Measurements from ENCODE around the gene TMEM272. TPM values are rescaled to one million over a fixed set of nuclear protein-coding genes. Genes with fewer than 3 reads are reported as not detected.

Gene TMEM272
- total RNA-seq = 0.38 TPM
- long read RNA-seq, partial matches to known transcripts = 2 of 2 reads
- long read RNA-seq, other reads (novel, unspliced or antisense) = 0 of 2 reads

- intact Hi-C loops (cut with DNase I) = no loop called here
- ATAC-seq (ENCODE audit: poor library complexity) (peak; percentile 87), DNase-seq (peak; percentile 73)
Measured at GRCh38 chr13:51844862-51845573, at the start of gene TMEM272. Gene TMEM272, minus strand, starts transcription at chr13:51845177. Its CDS starts 6,647 bp downstream, at chr13:51838530.

- intact Hi-C loops (cut with DNase I) = no loop called here
- ATAC-seq (ENCODE audit: poor library complexity) (no peak), DNase-seq (no peak)
Measured at GRCh38 chr13:51894239-51894638, 49.3 kb upstream of the TMEM272 start.

GRCh38 chr13:51892657-51893056, 47.7 kb upstream of the TMEM272 start:
- no peak for DNase-seq
- intact Hi-C loops (cut with DNase I) = no loop called here
- no peak for ATAC-seq (ENCODE audit: poor library complexity)

- intact Hi-C loops (cut with DNase I) = no loop called here
- ATAC-seq (ENCODE audit: poor library complexity) (no peak), DNase-seq (no peak)
Measured at GRCh38 chr13:51887468-51887867, 42.5 kb upstream of the TMEM272 start.

GRCh38 chr13:51885651-51886050, 40.7 kb upstream of the TMEM272 start:
- intact Hi-C loops (cut with DNase I) = no loop called here
- DNase-seq = no peak
- ATAC-seq (ENCODE audit: poor library complexity) = no peak

GRCh38 chr13:51883226-51883600, 38.2 kb upstream of the TMEM272 start:
- ATAC-seq (ENCODE audit: poor library complexity) (no peak), DNase-seq (no peak)
- intact Hi-C loops (cut with DNase I) = no loop called here

GRCh38 chr13:51882570-51883225, 37.7 kb upstream of the TMEM272 start:
- ATAC-seq (ENCODE audit: poor library complexity) = no peak
- no peak for DNase-seq
- intact Hi-C loops (cut with DNase I) = no loop called here

GRCh38 chr13:51881296-51881695, 36.3 kb upstream of the TMEM272 start:
- no peak for DNase-seq
- ATAC-seq (ENCODE audit: poor library complexity) = no peak
- intact Hi-C loops (cut with DNase I) = no loop called here

- intact Hi-C loops (cut with DNase I) = no loop called here
- ATAC-seq (ENCODE audit: poor library complexity) (no peak), DNase-seq (no peak)
Measured at GRCh38 chr13:51879133-51879532, 34.2 kb upstream of the TMEM272 start.

GRCh38 chr13:51874651-51875050, 29.7 kb upstream of the TMEM272 start:
- intact Hi-C loops (cut with DNase I) = no loop called here
- no peak for DNase-seq
- no peak for ATAC-seq (ENCODE audit: poor library complexity)

- ATAC-seq (ENCODE audit: poor library complexity) = no peak
- no peak for DNase-seq
- intact Hi-C loops (cut with DNase I) = no loop called here
Measured at GRCh38 chr13:51873837-51874236, 28.9 kb upstream of the TMEM272 start.

GRCh38 chr13:51873117-51873798, 28.3 kb upstream of the TMEM272 start:
- ATAC-seq (ENCODE audit: poor library complexity) (no peak), DNase-seq (no peak)
- intact Hi-C loops (cut with DNase I) = no loop called here

GRCh38 chr13:51870616-51871015, 25.6 kb upstream of the TMEM272 start:
- intact Hi-C loops (cut with DNase I) = no loop called here
- no peak for ATAC-seq (ENCODE audit: poor library complexity)
- no peak for DNase-seq

GRCh38 chr13:51869916-51870315, 24.9 kb upstream of the TMEM272 start:
- ATAC-seq (ENCODE audit: poor library complexity) (no peak), DNase-seq (no peak)
- intact Hi-C loops (cut with DNase I) = no loop called here

- ATAC-seq (ENCODE audit: poor library complexity) (no peak), DNase-seq (no peak)
- intact Hi-C loops (cut with DNase I) = no loop called here
Measured at GRCh38 chr13:51867062-51867461, 22.1 kb upstream of the TMEM272 start.

GRCh38 chr13:51865838-51866237, 20.9 kb upstream of the TMEM272 start:
- no peak for ATAC-seq (ENCODE audit: poor library complexity)
- DNase-seq = no peak
- intact Hi-C loops (cut with DNase I) = no loop called here

GRCh38 chr13:51862957-51863356, 18.0 kb upstream of the TMEM272 start:
- DNase-seq (no peak), ATAC-seq (ENCODE audit: poor library complexity) (no peak)
- intact Hi-C loops (cut with DNase I) = no loop called here

- DNase-seq (no peak), ATAC-seq (ENCODE audit: poor library complexity) (no peak)
- intact Hi-C loops (cut with DNase I) = no loop called here
Measured at GRCh38 chr13:51861723-51862300, 16.8 kb upstream of the TMEM272 start, which contains the start of gene CCDC70. Gene CCDC70, plus strand, starts transcription at chr13:51861969. Its CDS starts 3,443 bp downstream, at chr13:51865412.

GRCh38 chr13:51858433-51859247, 13.7 kb upstream of the TMEM272 start:
- intact Hi-C loops (cut with DNase I) = no loop called here
- DNase-seq (no peak), ATAC-seq (ENCODE audit: poor library complexity) (no peak)

Measured in Right ventricle myocardium superior (tissue), 1 donor.